Lower leg skin (tissue), 3 donors: Measurements from ENCODE around the gene DENND1A.

Source experiments
- POLR2A ChIP-seq, 2 donors: fragments of 450-650 bp; IDR thresholded peaks; one replicate each; pipeline ENCODE4 v1.6.1; 2016 to 2017; ENCODE audit warnings: antibody characterized with exemption in 2 of 2, mild to moderate bottlenecking in 1 of 2, moderate library complexity in 1 of 2
- TF ChIP-seq, protein P1 (sequence below), 3 donors: fragments of 450-650 bp; IDR thresholded peaks; one replicate each; pipeline ENCODE4 v1.5.1; 2016; ENCODE audit warnings: antibody characterized with exemption in 3 of 3, mild to moderate bottlenecking in 3 of 3, moderate library complexity in 2 of 3

GRCh38 chr9:123631862-123632261 is 298.1 kb downstream of the DENND1A start:
- TF ChIP-seq, protein P1, sequence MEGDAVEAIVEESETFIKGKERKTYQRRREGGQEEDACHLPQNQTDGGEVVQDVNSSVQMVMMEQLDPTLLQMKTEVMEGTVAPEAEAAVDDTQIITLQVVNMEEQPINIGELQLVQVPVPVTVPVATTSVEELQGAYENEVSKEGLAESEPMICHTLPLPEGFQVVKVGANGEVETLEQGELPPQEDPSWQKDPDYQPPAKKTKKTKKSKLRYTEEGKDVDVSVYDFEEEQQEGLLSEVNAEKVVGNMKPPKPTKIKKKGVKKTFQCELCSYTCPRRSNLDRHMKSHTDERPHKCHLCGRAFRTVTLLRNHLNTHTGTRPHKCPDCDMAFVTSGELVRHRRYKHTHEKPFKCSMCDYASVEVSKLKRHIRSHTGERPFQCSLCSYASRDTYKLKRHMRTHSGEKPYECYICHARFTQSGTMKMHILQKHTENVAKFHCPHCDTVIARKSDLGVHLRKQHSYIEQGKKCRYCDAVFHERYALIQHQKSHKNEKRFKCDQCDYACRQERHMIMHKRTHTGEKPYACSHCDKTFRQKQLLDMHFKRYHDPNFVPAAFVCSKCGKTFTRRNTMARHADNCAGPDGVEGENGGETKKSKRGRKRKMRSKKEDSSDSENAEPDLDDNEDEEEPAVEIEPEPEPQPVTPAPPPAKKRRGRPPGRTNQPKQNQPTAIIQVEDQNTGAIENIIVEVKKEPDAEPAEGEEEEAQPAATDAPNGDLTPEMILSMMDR (IDR thresholded peaks at IDR 0.05) = no peak
- no peak for TF ChIP-seq POLR2A (IDR thresholded peaks at IDR 0.05)
